Endothelial cell of umbilical vein (primary cell): ENCODE results near the gene GBF1. TPM values are rescaled to one million over a fixed set of nuclear protein-coding genes. Genes with fewer than 3 reads are reported as not detected.
A peak's percentile ranks its signal among the peaks of the same experiment; 100 is the strongest.

Experiments used
- BruUV-seq: library from RNA; stranded (reverse); fragments of 400-500 nt; replicated peaks from 2 replicates; lab custom pipeline; 2021; lab: Mats Ljungman, UMichigan
- CTCF ChIA-PET: fragments of 300-600, 350-600 bp; sonication (Branson Sonifier 250); formaldehyde crosslinking; loops from one replicate; lab custom pipeline; 2021; ENCODE audit warnings: antibody characterized with exemption, inconsistent platforms; lab: Charles Lee
- POLR2A ChIA-PET: fragments of 300-600, 350-600 bp; sonication (Branson Sonifier 250); formaldehyde crosslinking; loops from one replicate; lab custom pipeline; 2021; ENCODE audit warnings: antibody characterized with exemption, inconsistent platforms; lab: Charles Lee
- DNase-seq: peaks from one replicate; pipeline ENCODE4 v3.0.0-alpha.2; 2011; ENCODE audit warnings: low read depth, low spot score
- FAIRE-seq: peaks from 2 replicates; lab custom pipeline; 2011; peaks lifted over from hg19 to GRCh38; lab: Jason Lieb, UNC
- H2AFZ ChIP-seq: 2 replicates; pipeline ENCODE4 v1.6.0; 2012; ENCODE audit warnings: low read depth, low read length, control low read depth, inconsistent platforms
- H3K27ac ChIP-seq: 2 replicates; pipeline ENCODE4 v1.5.1; 2011; ENCODE audit warnings: low read depth, mild to moderate bottlenecking, control low read depth, low read length, moderate library complexity; ENCODE audit not compliant: insufficient read depth
- H3K27me3 ChIP-seq, 2 experiments: 2 replicates each; pipeline versions ENCODE4 v1.6.0 to v1.6.1; 2011; ENCODE audit warnings: low read length in 2 of 2, mixed read lengths in 1 of 2; ENCODE audit not compliant: control insufficient read depth in 2 of 2, insufficient read depth in 2 of 2
- H3K36me3 ChIP-seq, 2 experiments: 2 replicates in 1 of 2; 3 replicates in 1 of 2; pipeline ENCODE4 v1.5.1; 2011; ENCODE audit warnings: low read length in 2 of 2, mild to moderate bottlenecking in 1 of 2, moderate library complexity in 1 of 2; ENCODE audit not compliant: control insufficient read depth in 2 of 2, insufficient read depth in 2 of 2; ENCODE audit errors: extremely low read depth in 1 of 2
- H3K4me1 ChIP-seq: 3 replicates; pipeline ENCODE4 v1.5.1; 2011; ENCODE audit warnings: mild to moderate bottlenecking, low read length; ENCODE audit not compliant: control insufficient read depth, insufficient read depth; ENCODE audit errors: extremely low read depth
- H3K4me2 ChIP-seq: 2 replicates; pipeline ENCODE4 v1.6.1; 2011; ENCODE audit warnings: low read length, control low read depth, mixed read lengths; ENCODE audit not compliant: insufficient read depth
- H3K4me3 ChIP-seq, 3 experiments: fragments of 200-600 bp in 1 of 3; sonication (generic), shearing (Covaris generic) in 1 of 3; replicated peaks in 1 of 3; 2 replicates each; pipeline ENCODE4 v1.5.1; 2011 to 2016; ENCODE audit warnings: control low read depth in 3 of 3, low read length in 3 of 3, mild to moderate bottlenecking in 2 of 3, inconsistent platforms in 1 of 3, low read depth in 1 of 3, moderate library complexity in 1 of 3; ENCODE audit not compliant: insufficient read depth in 1 of 3
- H3K79me2 ChIP-seq: 2 replicates; pipeline ENCODE4 v1.6.0; 2012; ENCODE audit warnings: low read length, inconsistent platforms; ENCODE audit not compliant: control insufficient read depth, insufficient read depth
- H3K9ac ChIP-seq: replicated peaks from 2 replicates; pipeline ENCODE3; 2011; ENCODE audit warnings: low read length, control low read depth; ENCODE audit not compliant: insufficient read depth; ENCODE audit errors: extremely low read depth
- H3K9me1 ChIP-seq: replicated peaks from 3 replicates; pipeline ENCODE4 v1.6.0; 2011; ENCODE audit warnings: mild to moderate bottlenecking, low read length; ENCODE audit not compliant: control insufficient read depth, insufficient read depth; ENCODE audit errors: extremely low read depth
- H3K9me3 ChIP-seq: replicated peaks from 2 replicates; pipeline ENCODE4 v1.5.1; 2012; ENCODE audit warnings: low read length, inconsistent platforms; ENCODE audit not compliant: control insufficient read depth, insufficient read depth
- H4K20me1 ChIP-seq: replicated peaks from 2 replicates; pipeline ENCODE3; 2011; ENCODE audit warnings: mild to moderate bottlenecking, low read length; ENCODE audit not compliant: control insufficient read depth, insufficient read depth; ENCODE audit errors: extremely low read depth
- CTCF ChIP-seq, 2 donors: IDR thresholded peaks; 1 replicate in 1 of 2; 2 replicates in 1 of 2; pipeline ENCODE4 v1.5.1; 2011; ENCODE audit warnings: low read length in 2 of 2, mild to moderate bottlenecking in 2 of 2, moderate library complexity in 2 of 2, control low read depth in 1 of 2, inconsistent platforms in 1 of 2, low read depth in 1 of 2; ENCODE audit not compliant: insufficient read depth in 1 of 2; ENCODE audit errors: extremely low read depth in 1 of 2
- EZH2 ChIP-seq: IDR thresholded peaks from 2 replicates; pipeline ENCODE4 v1.6.1; 2012; ENCODE audit warnings: borderline replicate concordance, low read depth, mild to moderate bottlenecking, moderate library complexity, low read length, inconsistent platforms; ENCODE audit not compliant: severe bottlenecking
- FOS ChIP-seq: IDR thresholded peaks from 2 replicates; pipeline ENCODE4 v1.6.1; 2011; ENCODE audit warnings: mild to moderate bottlenecking, low read length, moderate library complexity, borderline replicate concordance; ENCODE audit not compliant: insufficient read depth
- GATA2 ChIP-seq: IDR thresholded peaks from 2 replicates; pipeline ENCODE4 v1.7.0; 2011; ENCODE audit warnings: low read depth, mild to moderate bottlenecking, moderate library complexity, mixed read lengths, low read length; ENCODE audit not compliant: insufficient read length, insufficient read depth
- JUN ChIP-seq: IDR thresholded peaks from 2 replicates; pipeline ENCODE4 v1.6.1; 2011; ENCODE audit warnings: borderline replicate concordance, low read depth; ENCODE audit not compliant: insufficient read length, insufficient read depth
- MAX ChIP-seq: IDR thresholded peaks from 2 replicates; pipeline ENCODE4 v1.6.1; 2011; ENCODE audit not compliant: insufficient read depth, insufficient read length
- MYC ChIP-seq: IDR thresholded peaks from one replicate; pipeline ENCODE4 v1.6.1; 2011; ENCODE audit warnings: mild to moderate bottlenecking, low read depth, low read length
- POLR2A ChIP-seq: IDR thresholded peaks from 2 replicates; pipeline ENCODE4 v1.6.1; 2012; ENCODE audit warnings: low read depth, mild to moderate bottlenecking, control low read depth, low read length
- POLR2AphosphoS5 ChIP-seq: IDR thresholded peaks from 2 replicates; pipeline ENCODE4 v1.6.1; 2012; ENCODE audit warnings: low read depth, mild to moderate bottlenecking, control low read depth, low read length, moderate library complexity; ENCODE audit not compliant: insufficient read depth
- dilution Hi-C: fragments of 300-500 bp; cut with MboI; formaldehyde crosslinking; loops from one replicate; pipeline ENCODE4 v1.15.0; 2019; ENCODE audit warnings: low sequenced_read_pairs; ENCODE audit not compliant: extremely low pct_ligation_motif_present
- intact Hi-C: fragments of 100-400 bp; cut with micrococcal nuclease; formaldehyde crosslinking; loops from one replicate; pipeline ENCODE4 v1.10.0; 2022
- polyA plus RNA-seq, 4 experiments: library from polyadenylated mRNA; depleted of rRNA in 3 of 4; stranded (reverse) in 3 of 4; unstranded in 1 of 4; fragments of >200 nt; gene quantifications; 2 replicates each; pipeline versions ENCODE4 v1.2.1 to v1.2.3, GENCODE V29; 2011 to 2012; ENCODE audit warnings: missing spikeins in 1 of 4
- total RNA-seq: library from RNA; stranded (reverse); gene quantifications from 2 replicates; pipeline ENCODE4 v1.2.3, GENCODE V29; 2021

Gene GBF1
- total and polyA plus RNA-seq, 2 donors (not counting 3 experiments of a cell fraction or from before 2014, with no cell fraction given), result 26.0 to 49.7 TPM

- Histone ChIP-seq H2AFZ (peak within 1 kb of the TSS; percentile 95), H3K4me3 (peak within 1 kb of the TSS; percentile 36 to 58 (median 42)), H3K9me1 (no peaks in the 10 kb centered on the region), H3K9me3 (no peaks in the 10 kb centered on the region), H3K27me3 (peaks cover 35 to 36% of the 10 kb centered on the region in 2 experiments), H3K79me2 (peaks cover 10% of the 10 kb centered on the region), H4K20me1 (no peaks in the 10 kb centered on the region), H3K4me2 (peak within 1 kb of the TSS; percentile 86), H3K4me1 (peaks cover 22% of the 10 kb centered on the region), H3K9ac (no peak within 1 kb of the TSS), H3K36me3 (no peaks in the 10 kb centered on the region), H3K27ac (no peak within 1 kb of the TSS)
- no TSS peak for BruUV-seq
- dilution Hi-C loops, result loop anchor here (25.0 kb wide), 1 partner anchor 121 kb away; no protein-coding TSS in a partner anchor
- ChIA-PET CTCF (interaction anchor here (0.9 to 17.3 kb wide), 5 partner anchors 11 to 156 kb away, joined by 3 to 1402 read pairs (median 6); partner anchors contain the start of gene ELOVL3), POLR2A (interaction anchor here (1.2 kb wide), 1 partner anchor 10 kb away, joined by 3 read pairs; no protein-coding TSS in a partner anchor)
- TF ChIP-seq CTCF (IDR thresholded peaks at IDR 0.05; ENCODE audit: extremely low read depth in 1 of 2, insufficient read depth in 1 of 2, low read depth in 1 of 2, low read length in 2 of 2) (no peak), MAX (peak; percentile 75)
- DNase-seq (peak; percentile 92), FAIRE-seq (peak; percentile 90)
- intact Hi-C loops, result no loop called here
Observed at GRCh38 chr10:102241444-102242117, 3.8 kb upstream of the GBF1 start, which contains the start of gene PITX3. PITX3 (minus strand) TSS chr10:102241512; CDS start chr10:102232080, 9,432 bp downstream.

- H3K27me3 ChIP-seq, result peaks cover 31 to 33% of the 10 kb centered on the region in 2 experiments
- CTCF ChIA-PET, result interaction anchor here (0.9 to 17.3 kb wide), 3 partner anchors 11 to 108 kb away, joined by 4 to 1402 read pairs (median 47); partner anchors contain the start of gene ELOVL3
Observed at GRCh38 chr10:102242118-102242485, 3.2 kb upstream of the GBF1 start.

More at GRCh38 chr10:102242118-102242485, 3.2 kb upstream of the GBF1 start:
- BruUV-seq, result no TSS peak
- Histone ChIP-seq H3K27ac (no peak overlapping the region), H3K9ac (no peak overlapping the region), H3K4me3 (peak overlapping the region; percentile 36 to 58 (median 42)), H3K36me3 (no peaks in the 10 kb centered on the region), H2AFZ (peak overlapping the region; percentile 95), H3K4me1 (peaks cover 27% of the 10 kb centered on the region), H3K79me2 (peaks cover 15% of the 10 kb centered on the region), H3K9me1 (no peaks in the 10 kb centered on the region), H3K4me2 (peak overlapping the region; percentile 86), H4K20me1 (no peaks in the 10 kb centered on the region), H3K9me3 (no peaks in the 10 kb centered on the region)
- POLR2A ChIA-PET, result no interaction called here
- DNase-seq (no peak), FAIRE-seq (no peak)
- TF ChIP-seq GATA2 (no peak), JUN (no peak), EZH2 (no peak), FOS (no peak), CTCF (IDR thresholded peaks at IDR 0.05; ENCODE audit: extremely low read depth in 1 of 2, insufficient read depth in 1 of 2, low read depth in 1 of 2, low read length in 2 of 2) (no peak), MAX (no peak), POLR2AphosphoS5 (no peak), POLR2A (no peak), MYC (no peak)
- dilution Hi-C loops, result loop anchor here (25.0 kb wide), 1 partner anchor 120 kb away; no protein-coding TSS in a partner anchor
- intact Hi-C loops, result no loop called here
